ENCODE data around the gene ATG14.

DNA sequence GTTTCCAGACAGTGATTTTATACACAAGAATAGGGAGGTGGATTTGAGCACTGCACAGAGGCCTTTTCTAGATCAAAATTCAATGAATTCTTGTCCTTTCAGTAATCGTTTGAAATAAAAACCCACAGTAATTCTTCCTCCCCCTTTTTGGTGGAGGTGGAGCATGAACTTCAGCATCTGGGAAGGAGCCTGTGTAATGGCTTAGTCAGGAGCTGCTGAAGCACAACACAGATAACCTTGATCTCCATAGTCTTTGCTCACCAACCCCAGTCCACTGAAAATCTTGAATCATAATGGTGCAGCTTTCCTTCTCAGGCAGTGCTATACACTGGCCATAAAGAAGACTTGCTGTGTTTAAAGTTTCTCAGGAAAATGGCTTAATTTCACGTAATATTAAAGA lies 35.2 kb upstream of the ATG14 start:
- TF ChIP-seq SMC3 (IDR thresholded peaks at IDR 0.05; ENCODE audit: low read depth, low read length) (no peak), EP300 (IDR thresholded peaks at IDR 0.05; ENCODE audit: borderline replicate concordance in 1 of 2, low read depth in 1 of 2, low read length in 1 of 2) (no peak), NFIC (IDR thresholded peaks at IDR 0.05; ENCODE audit: borderline replicate concordance) (no peak), GABPA (IDR thresholded peaks at IDR 0.05; ENCODE audit: low read depth) (no peak), POLR2AphosphoS5 (IDR thresholded peaks at IDR 0.05; ENCODE audit: low read depth, low read length) (no peak), EZH2phosphoT487 (IDR thresholded peaks at IDR 0.05; ENCODE audit: borderline replicate concordance, low read depth) (no peak), ELF1 (IDR thresholded peaks at IDR 0.05) (no peak), FOXJ3 (CRISPR knock-in tag; IDR thresholded peaks at IDR 0.05) (no peak)
- TF ChIP-seq, protein P1, sequence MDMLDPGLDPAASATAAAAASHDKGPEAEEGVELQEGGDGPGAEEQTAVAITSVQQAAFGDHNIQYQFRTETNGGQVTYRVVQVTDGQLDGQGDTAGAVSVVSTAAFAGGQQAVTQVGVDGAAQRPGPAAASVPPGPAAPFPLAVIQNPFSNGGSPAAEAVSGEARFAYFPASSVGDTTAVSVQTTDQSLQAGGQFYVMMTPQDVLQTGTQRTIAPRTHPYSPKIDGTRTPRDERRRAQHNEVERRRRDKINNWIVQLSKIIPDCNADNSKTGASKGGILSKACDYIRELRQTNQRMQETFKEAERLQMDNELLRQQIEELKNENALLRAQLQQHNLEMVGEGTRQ (IDR thresholded peaks at IDR 0.05; ENCODE audit: borderline replicate concordance, low read depth, low read length): no peak
- TF ChIP-seq, protein P2, sequence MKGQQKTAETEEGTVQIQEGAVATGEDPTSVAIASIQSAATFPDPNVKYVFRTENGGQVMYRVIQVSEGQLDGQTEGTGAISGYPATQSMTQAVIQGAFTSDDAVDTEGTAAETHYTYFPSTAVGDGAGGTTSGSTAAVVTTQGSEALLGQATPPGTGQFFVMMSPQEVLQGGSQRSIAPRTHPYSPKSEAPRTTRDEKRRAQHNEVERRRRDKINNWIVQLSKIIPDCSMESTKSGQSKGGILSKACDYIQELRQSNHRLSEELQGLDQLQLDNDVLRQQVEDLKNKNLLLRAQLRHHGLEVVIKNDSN (IDR thresholded peaks at IDR 0.05; ENCODE audit: borderline replicate concordance, low read depth): no peak
- TF ChIP-seq, protein P3, sequence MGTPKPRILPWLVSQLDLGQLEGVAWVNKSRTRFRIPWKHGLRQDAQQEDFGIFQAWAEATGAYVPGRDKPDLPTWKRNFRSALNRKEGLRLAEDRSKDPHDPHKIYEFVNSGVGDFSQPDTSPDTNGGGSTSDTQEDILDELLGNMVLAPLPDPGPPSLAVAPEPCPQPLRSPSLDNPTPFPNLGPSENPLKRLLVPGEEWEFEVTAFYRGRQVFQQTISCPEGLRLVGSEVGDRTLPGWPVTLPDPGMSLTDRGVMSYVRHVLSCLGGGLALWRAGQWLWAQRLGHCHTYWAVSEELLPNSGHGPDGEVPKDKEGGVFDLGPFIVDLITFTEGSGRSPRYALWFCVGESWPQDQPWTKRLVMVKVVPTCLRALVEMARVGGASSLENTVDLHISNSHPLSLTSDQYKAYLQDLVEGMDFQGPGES (IDR thresholded peaks at IDR 0.05; ENCODE audit: low read depth, low read length): no peak
- TF ChIP-seq, protein P4, sequence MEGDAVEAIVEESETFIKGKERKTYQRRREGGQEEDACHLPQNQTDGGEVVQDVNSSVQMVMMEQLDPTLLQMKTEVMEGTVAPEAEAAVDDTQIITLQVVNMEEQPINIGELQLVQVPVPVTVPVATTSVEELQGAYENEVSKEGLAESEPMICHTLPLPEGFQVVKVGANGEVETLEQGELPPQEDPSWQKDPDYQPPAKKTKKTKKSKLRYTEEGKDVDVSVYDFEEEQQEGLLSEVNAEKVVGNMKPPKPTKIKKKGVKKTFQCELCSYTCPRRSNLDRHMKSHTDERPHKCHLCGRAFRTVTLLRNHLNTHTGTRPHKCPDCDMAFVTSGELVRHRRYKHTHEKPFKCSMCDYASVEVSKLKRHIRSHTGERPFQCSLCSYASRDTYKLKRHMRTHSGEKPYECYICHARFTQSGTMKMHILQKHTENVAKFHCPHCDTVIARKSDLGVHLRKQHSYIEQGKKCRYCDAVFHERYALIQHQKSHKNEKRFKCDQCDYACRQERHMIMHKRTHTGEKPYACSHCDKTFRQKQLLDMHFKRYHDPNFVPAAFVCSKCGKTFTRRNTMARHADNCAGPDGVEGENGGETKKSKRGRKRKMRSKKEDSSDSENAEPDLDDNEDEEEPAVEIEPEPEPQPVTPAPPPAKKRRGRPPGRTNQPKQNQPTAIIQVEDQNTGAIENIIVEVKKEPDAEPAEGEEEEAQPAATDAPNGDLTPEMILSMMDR (IDR thresholded peaks at IDR 0.05): no peak
- TF ChIP-seq, protein P5, sequence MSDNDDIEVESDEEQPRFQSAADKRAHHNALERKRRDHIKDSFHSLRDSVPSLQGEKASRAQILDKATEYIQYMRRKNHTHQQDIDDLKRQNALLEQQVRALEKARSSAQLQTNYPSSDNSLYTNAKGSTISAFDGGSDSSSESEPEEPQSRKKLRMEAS (IDR thresholded peaks at IDR 0.05; ENCODE audit: low read depth): no peak

All from SK-N-SH (cell line).